ENCODE data around the gene SLC12A7. TPM values are rescaled to one million over a fixed set of nuclear protein-coding genes. Genes with fewer than 3 reads are reported as not detected.

Gene SLC12A7
- total and polyA plus RNA-seq, 12 donors = 1.3 to 52.6 (median 24.4) TPM

DNA sequence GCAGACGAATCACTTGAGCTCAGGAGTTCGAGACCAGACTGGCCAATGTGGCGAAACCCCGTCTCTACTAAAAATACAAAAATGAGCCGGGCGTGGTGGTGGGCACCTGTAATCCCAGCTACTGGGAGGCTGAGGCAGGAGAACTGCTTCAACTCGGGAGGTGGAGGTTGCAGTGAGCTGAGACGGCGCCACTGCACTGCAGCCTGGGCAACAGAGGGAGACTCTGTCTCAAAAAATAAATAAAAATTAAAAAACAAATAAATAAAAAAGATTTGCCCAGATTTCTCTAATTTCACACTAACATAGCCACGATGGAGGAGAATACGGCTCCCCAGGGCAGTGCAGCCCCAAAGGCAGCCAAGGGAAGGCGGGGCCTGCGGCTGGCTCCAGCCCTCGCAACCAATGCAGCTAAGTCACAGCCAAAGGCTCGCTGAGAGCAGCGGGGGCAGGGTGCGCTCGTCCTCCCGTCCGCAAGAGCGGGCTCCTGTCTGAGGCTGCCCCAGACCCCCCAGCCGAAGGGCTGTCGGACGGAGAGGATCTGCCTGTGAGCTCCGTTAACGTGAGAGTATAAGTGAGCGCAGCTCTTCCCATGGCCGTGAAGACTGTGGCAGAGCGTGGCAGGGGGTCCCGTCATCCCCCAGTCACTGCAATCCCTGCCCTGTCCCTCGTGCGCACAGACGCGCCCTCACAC lies 43.5 kb downstream of the SLC12A7 start:
- DNase-seq = no peak
- Histone ChIP-seq H3K27ac (no peak overlapping the region), H3K27me3 (no peaks in the 10 kb centered on the region), H3K36me3 (replicated peaks in 1 of 2) (peaks cover 0 to 13% of the 10 kb centered on the region in 2 donors), H3K9me3 (replicated peaks in 1 of 3) (no peaks in the 10 kb centered on the region), H3K4me1 (replicated peaks in 1 of 2) (no peaks in the 10 kb centered on the region), H3K4me3 (no peak overlapping the region)
- intact Hi-C loops (cut with DNase I) = no loop called here
- WGBS, 4 donors = 86 to 93% (median 89%) methylated on average over 17 to 34 of the region's 34 CpGs
- TF ChIP-seq, protein P1, sequence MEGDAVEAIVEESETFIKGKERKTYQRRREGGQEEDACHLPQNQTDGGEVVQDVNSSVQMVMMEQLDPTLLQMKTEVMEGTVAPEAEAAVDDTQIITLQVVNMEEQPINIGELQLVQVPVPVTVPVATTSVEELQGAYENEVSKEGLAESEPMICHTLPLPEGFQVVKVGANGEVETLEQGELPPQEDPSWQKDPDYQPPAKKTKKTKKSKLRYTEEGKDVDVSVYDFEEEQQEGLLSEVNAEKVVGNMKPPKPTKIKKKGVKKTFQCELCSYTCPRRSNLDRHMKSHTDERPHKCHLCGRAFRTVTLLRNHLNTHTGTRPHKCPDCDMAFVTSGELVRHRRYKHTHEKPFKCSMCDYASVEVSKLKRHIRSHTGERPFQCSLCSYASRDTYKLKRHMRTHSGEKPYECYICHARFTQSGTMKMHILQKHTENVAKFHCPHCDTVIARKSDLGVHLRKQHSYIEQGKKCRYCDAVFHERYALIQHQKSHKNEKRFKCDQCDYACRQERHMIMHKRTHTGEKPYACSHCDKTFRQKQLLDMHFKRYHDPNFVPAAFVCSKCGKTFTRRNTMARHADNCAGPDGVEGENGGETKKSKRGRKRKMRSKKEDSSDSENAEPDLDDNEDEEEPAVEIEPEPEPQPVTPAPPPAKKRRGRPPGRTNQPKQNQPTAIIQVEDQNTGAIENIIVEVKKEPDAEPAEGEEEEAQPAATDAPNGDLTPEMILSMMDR (IDR thresholded peaks at IDR 0.05) = no peak
- TF ChIP-seq POLR2A (IDR thresholded peaks at IDR 0.05) = no peak

DNA sequence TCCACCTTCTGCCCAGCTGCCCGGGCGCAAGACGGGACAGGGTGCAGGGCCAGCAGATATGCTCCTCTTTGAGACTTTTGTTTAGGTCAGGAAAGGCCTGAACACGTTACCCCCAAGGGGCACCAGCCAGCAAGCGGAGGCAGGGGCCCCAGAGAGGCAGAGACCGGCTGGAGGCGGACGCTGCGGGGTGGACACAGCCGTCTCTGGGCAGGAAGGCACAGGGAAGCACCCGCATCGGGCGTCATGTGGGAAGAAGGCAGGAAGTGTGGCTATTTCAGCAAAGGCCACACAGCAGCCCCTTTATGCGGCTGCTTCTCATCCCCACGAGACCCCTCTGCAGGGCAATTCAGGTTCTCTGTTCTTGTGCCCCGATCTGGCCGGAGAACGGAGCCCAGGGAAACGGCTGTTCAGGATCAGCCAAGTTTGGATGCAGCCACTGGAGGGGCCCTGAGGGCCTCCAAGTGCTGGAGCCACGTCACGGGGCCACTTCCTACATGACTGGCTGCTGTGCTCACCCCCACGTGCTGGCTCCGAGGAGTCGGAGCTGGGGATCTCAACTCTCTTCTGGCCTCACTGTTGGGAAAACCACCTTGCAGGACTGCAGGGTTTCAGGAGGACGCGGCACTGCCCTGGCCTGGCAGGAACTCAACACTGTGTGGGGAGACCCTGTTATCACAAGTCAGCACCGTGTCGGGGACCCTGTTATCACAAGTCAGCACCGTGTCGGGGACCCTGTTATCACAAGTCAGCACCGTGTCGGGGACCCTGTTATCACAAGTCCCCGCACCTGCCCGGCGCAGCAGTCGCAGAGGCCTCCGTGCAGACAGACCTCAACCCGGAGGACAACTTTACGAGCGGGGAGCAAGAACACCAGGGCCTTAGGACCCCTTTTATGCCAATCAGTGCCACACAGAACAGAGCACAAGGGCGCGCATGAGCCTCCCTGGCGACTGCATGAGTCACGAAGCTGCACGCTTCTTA lies 44.4 kb downstream of the SLC12A7 start:
- DNase-seq = no peak
- Histone ChIP-seq H3K4me1 (replicated peaks in 1 of 2) (no peaks in the 10 kb centered on the region), H3K4me3 (no peak overlapping the region), H3K27ac (no peak overlapping the region), H3K36me3 (replicated peaks in 1 of 2) (peaks cover 0 to 20% of the 10 kb centered on the region in 2 donors), H3K27me3 (no peaks in the 10 kb centered on the region), H3K9me3 (replicated peaks in 1 of 3) (no peaks in the 10 kb centered on the region)
- 87 to 92% (median 90%) methylated on average over 23 to 45 of the region's 45 CpGs for WGBS, 4 donors
- TF ChIP-seq POLR2A (IDR thresholded peaks at IDR 0.05) = no peak
- TF ChIP-seq, protein P1 (IDR thresholded peaks at IDR 0.05) = no peak
- intact Hi-C loops (cut with DNase I) = no loop called here

DNA sequence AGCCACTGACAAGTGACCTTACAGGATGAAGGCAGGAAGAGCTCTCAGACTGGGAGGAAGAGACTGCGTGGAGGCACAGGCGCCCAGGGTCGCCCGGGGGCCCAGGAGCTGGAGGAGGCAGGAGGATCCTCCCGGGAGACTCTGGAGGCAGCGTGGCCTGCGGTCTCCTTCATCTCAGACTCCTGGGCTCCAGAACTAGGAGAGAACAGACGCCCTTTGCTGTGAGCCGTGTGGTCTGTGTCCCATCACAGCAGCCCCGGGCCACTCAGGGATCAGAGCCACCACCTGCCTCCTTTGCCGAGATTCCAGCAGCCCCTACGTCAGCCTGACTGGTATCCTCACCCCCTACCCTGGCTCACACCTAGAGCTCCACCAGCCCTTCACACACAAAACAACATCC lies 45.2 kb downstream of the SLC12A7 start:
- H3K4me3 ChIP-seq = no peak overlapping the region
- H3K9me3 ChIP-seq (replicated peaks in 1 of 3) = no peaks in the 10 kb centered on the region
- DNase-seq = no peak
- 75 to 91% (median 89%) methylated on average over 5 to 12 of the region's 12 CpGs for WGBS, 4 donors
- TF ChIP-seq, protein P1 (IDR thresholded peaks at IDR 0.05) = no peak
- TF ChIP-seq POLR2A (IDR thresholded peaks at IDR 0.05) = no peak
- no peaks in the 10 kb centered on the region for H3K27me3 ChIP-seq
- H3K27ac ChIP-seq = no peak overlapping the region
- no peaks in the 10 kb centered on the region for H3K4me1 ChIP-seq (replicated peaks in 1 of 2)
- intact Hi-C loops (cut with DNase I) = no loop called here
- H3K36me3 ChIP-seq (replicated peaks in 1 of 2) = peaks cover 0 to 20% of the 10 kb centered on the region in 2 donors

DNA sequence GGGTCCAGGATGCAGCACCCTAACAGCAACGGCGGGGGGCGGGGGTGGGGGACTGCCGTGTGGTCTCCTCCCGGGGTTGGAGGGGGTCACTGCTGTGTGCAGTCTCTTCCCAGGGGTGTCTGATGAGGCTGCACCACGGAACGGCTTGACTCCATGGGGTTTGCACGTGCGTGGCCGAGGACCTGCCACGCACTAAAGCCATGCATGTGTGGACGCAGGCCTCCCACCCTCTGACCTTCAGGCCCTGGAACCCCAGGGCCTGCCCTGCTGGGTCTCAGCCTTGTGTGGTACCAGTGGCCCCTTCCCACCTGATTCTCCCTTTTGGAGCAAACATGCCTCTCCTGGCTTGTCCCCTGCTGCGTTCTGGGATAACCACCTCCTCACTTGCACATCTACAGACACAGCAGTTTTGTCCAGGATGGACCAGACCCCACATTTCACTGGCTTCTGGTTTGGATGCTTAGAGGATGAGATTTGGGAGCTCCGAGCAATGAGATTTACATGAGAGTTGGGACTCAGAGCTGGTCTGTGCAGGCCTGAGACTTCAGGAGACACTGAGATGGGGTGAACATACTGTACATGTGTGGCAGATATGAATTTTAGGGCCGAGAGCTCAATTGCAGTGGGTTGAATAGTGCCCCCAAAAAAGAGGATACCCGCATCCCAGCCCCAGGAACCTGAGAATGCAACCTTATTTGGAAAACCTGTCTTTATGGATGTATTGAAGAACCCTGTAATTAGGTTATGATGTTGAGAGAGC lies 45.8 kb downstream of the SLC12A7 start:
- no peaks in the 10 kb centered on the region for H3K27me3 ChIP-seq
- no peak for DNase-seq
- H3K4me3 ChIP-seq = no peak overlapping the region
- H3K4me1 ChIP-seq (replicated peaks in 1 of 2) = no peaks in the 10 kb centered on the region
- 95 to 98% (median 96%) methylated on average over 6 to 16 of the region's 16 CpGs for WGBS, 4 donors
- intact Hi-C loops (cut with DNase I) = no loop called here
- TF ChIP-seq POLR2A (IDR thresholded peaks at IDR 0.05) = no peak
- TF ChIP-seq, protein P1 (IDR thresholded peaks at IDR 0.05) = no peak
- H3K36me3 ChIP-seq (replicated peaks in 1 of 2) = peaks cover 0 to 20% of the 10 kb centered on the region in 2 donors
- no peak overlapping the region for H3K27ac ChIP-seq
- H3K9me3 ChIP-seq (replicated peaks in 1 of 3) = no peaks in the 10 kb centered on the region
